ENCODE results near the gene C1orf87.

DNA sequence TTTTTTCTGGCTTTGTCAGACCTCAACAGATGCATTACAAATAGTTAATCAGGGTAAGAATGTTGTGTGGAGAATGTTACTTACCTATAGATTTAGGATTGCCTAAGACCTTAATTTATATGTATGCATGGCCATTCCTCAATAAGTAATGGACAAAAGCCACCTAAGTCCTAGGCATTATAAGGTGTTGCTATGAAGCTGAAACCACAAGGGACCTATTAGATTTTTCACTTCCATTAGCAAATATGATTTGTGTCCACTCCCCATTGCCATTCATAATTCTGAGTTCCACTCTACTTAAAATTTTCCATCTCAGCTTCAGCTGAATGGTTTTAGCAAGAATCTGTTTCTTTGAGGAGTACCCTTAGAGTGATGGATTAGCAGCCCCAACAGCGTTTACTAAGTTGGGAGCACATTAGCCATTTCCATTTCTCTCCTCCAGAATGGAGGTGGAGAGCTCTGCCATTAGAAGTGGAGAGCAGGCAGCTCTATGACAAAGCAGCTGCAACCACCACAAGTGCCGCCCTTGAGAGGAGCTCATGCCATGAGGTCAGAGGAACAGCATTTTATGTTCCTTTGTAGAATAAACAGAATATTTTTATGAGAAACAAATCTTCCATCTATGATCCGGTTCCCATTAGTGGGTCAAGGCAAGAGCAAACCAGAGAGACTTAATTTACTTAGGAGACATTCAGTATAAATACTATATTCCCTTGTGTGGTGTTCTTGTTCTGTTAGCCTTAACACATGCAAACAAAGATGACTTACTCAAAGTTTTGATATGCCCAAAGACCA is 28.9 kb upstream of the C1orf87 start:
- no peak for TF ChIP-seq POLR2A (IDR thresholded peaks at IDR 0.05)
- TF ChIP-seq, protein P1, sequence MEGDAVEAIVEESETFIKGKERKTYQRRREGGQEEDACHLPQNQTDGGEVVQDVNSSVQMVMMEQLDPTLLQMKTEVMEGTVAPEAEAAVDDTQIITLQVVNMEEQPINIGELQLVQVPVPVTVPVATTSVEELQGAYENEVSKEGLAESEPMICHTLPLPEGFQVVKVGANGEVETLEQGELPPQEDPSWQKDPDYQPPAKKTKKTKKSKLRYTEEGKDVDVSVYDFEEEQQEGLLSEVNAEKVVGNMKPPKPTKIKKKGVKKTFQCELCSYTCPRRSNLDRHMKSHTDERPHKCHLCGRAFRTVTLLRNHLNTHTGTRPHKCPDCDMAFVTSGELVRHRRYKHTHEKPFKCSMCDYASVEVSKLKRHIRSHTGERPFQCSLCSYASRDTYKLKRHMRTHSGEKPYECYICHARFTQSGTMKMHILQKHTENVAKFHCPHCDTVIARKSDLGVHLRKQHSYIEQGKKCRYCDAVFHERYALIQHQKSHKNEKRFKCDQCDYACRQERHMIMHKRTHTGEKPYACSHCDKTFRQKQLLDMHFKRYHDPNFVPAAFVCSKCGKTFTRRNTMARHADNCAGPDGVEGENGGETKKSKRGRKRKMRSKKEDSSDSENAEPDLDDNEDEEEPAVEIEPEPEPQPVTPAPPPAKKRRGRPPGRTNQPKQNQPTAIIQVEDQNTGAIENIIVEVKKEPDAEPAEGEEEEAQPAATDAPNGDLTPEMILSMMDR (IDR thresholded peaks at IDR 0.05): no peak
